GM18909 (cell line): ENCODE data around the gene TTC27.

Source experiments
- ATAC-seq: cut with Tn5 transposase; IDR thresholded peaks from one replicate; pipeline ENCODE4 v1.9.1; 2021; ENCODE audit warnings: mild to moderate bottlenecking; ENCODE audit not compliant: unreplicated experiment, poor library complexity

Gene TTC27

GRCh38 chr2:32666704-32667103, 38.9 kb downstream of the TTC27 start:
- ATAC-seq = no peak

- ATAC-seq = no peak
Measured at GRCh38 chr2:32668254-32668653, 40.4 kb downstream of the TTC27 start.

GRCh38 chr2:32671885-32672533, 44.2 kb downstream of the TTC27 start:
- no peak for ATAC-seq

GRCh38 chr2:32678825-32679224, 51.0 kb downstream of the TTC27 start:
- no peak for ATAC-seq

- ATAC-seq = no peak
Measured at GRCh38 chr2:32680942-32681341, 53.1 kb downstream of the TTC27 start.

- no peak for ATAC-seq
Measured at GRCh38 chr2:32683520-32684086, 55.8 kb downstream of the TTC27 start.

GRCh38 chr2:32688541-32688940, 60.7 kb downstream of the TTC27 start:
- ATAC-seq = no peak

- ATAC-seq = no peak
Measured at GRCh38 chr2:32691678-32692077, 63.8 kb downstream of the TTC27 start.

- no peak for ATAC-seq
Measured at GRCh38 chr2:32696439-32696838, 68.6 kb downstream of the TTC27 start.

- no peak for ATAC-seq
Measured at GRCh38 chr2:32697156-32697555, 69.3 kb downstream of the TTC27 start.

- no peak for ATAC-seq
Measured at GRCh38 chr2:32699151-32699550, 71.3 kb downstream of the TTC27 start.

- ATAC-seq = no peak
Measured at GRCh38 chr2:32701806-32702205, 74.0 kb downstream of the TTC27 start.

- ATAC-seq = no peak
Measured at GRCh38 chr2:32702303-32703064, 74.6 kb downstream of the TTC27 start.

GRCh38 chr2:32706815-32707579, 79.1 kb downstream of the TTC27 start:
- no peak for ATAC-seq

- ATAC-seq = no peak
Measured at GRCh38 chr2:32711219-32711618, 83.4 kb downstream of the TTC27 start.

- ATAC-seq = no peak
Measured at GRCh38 chr2:32711908-32712501, 84.2 kb downstream of the TTC27 start.

GRCh38 chr2:32712870-32713269, 85.0 kb downstream of the TTC27 start:
- ATAC-seq = no peak

GRCh38 chr2:32714521-32714920, 86.7 kb downstream of the TTC27 start:
- ATAC-seq = no peak

GRCh38 chr2:32715391-32715841, 87.6 kb downstream of the TTC27 start:
- ATAC-seq = peak; percentile 94

GRCh38 chr2:32715981-32716380, 88.1 kb downstream of the TTC27 start:
- no peak for ATAC-seq
